H1 (cell line): ENCODE data around the gene KIAA1671. TPM values are rescaled to one million over a fixed set of nuclear protein-coding genes. Genes with fewer than 3 reads are reported as not detected.

Experiments
- CTCF ChIA-PET: fragments of 300-600 bp; sonication (Branson Sonifier 250); formaldehyde crosslinking; loops from one replicate; lab custom pipeline; 2021; ENCODE audit not compliant: partially characterized antibody; lab: Charles Lee
- POLR2A ChIA-PET: fragments of 300-600 bp; sonication (Branson Sonifier 250); formaldehyde crosslinking; loops from one replicate; lab custom pipeline; 2021; ENCODE audit warnings: inconsistent platforms; ENCODE audit not compliant: partially characterized antibody; lab: Charles Lee
- DNase-seq, 2 experiments: peaks; one replicate each; pipeline versions ENCODE4 v3.0.0 to v3.0.0-alpha.2; 2010 to 2022; ENCODE audit warnings: low spot score in 2 of 2, low read depth in 1 of 2, mixed read lengths in 1 of 2
- FAIRE-seq: peaks from 2 replicates; lab custom pipeline; 2011; peaks lifted over from hg19 to GRCh38; lab: Jason Lieb, UNC
- H2AFZ ChIP-seq: 2 replicates; pipeline ENCODE4 v1.8.1; 2012; ENCODE audit warnings: low read length, inconsistent platforms
- H2AK5ac ChIP-seq: 2 replicates; pipeline ENCODE4 v1.6.1; 2013; ENCODE audit warnings: low read depth, low read length
- H2BK120ac ChIP-seq: replicated peaks from 2 replicates; pipeline ENCODE3; 2013; ENCODE audit warnings: low read depth, low read length, inconsistent platforms
- H2BK12ac ChIP-seq: 2 replicates; pipeline ENCODE4 v1.6.1; 2013; ENCODE audit warnings: low read depth, low read length
- H2BK15ac ChIP-seq: 2 replicates; pipeline ENCODE4 v1.6.1; 2013; ENCODE audit warnings: low read length
- H2BK20ac ChIP-seq: 2 replicates; pipeline ENCODE4 v1.6.1; 2013; ENCODE audit warnings: low read length
- H2BK5ac ChIP-seq: 2 replicates; pipeline ENCODE4 v1.6.1; 2013; ENCODE audit warnings: low read depth, low read length
- H3K14ac ChIP-seq: 2 replicates; pipeline ENCODE4 v1.6.1; 2013; ENCODE audit warnings: inconsistent platforms; ENCODE audit not compliant: insufficient read length
- H3K18ac ChIP-seq: 2 replicates; pipeline ENCODE4 v1.6.1; 2013; ENCODE audit warnings: low read length; ENCODE audit errors: extremely low read depth
- H3K23ac ChIP-seq: 2 replicates; pipeline ENCODE4 v1.6.1; 2013; ENCODE audit warnings: inconsistent platforms; ENCODE audit not compliant: insufficient read length
- H3K23me2 ChIP-seq: 2 replicates; pipeline ENCODE4 v1.6.1; 2013; ENCODE audit warnings: low read depth, low read length
- H3K27ac ChIP-seq: 2 replicates; pipeline ENCODE4 v1.6.1; 2011; ENCODE audit warnings: low read depth, low read length, inconsistent platforms
- H3K27me3 ChIP-seq, 4 experiments: replicated peaks in 1 of 4; 1 replicate in 1 of 4; 2 replicates in 3 of 4; pipeline versions ENCODE4 v1.6.1 to v1.8.1; 2011 to 2013; ENCODE audit warnings: low read length in 3 of 4, mild to moderate bottlenecking in 3 of 4, inconsistent platforms in 2 of 4, mixed read lengths in 2 of 4, moderate library complexity in 1 of 4; ENCODE audit not compliant: control insufficient read depth in 3 of 4, insufficient read depth in 3 of 4; ENCODE audit errors: extremely low read depth in 1 of 4
- H3K36me3 ChIP-seq, 4 experiments: 2 replicates each; pipeline versions ENCODE4 v1.6.1 to v1.8.1; 2011 to 2013; ENCODE audit warnings: mild to moderate bottlenecking in 4 of 4, low read length in 3 of 4, moderate library complexity in 2 of 4, control low read depth in 1 of 4, inconsistent platforms in 1 of 4; ENCODE audit not compliant: insufficient read depth in 4 of 4, control insufficient read depth in 2 of 4
- H3K4ac ChIP-seq: replicated peaks from 2 replicates; pipeline ENCODE3; 2013; ENCODE audit warnings: low read length, low read depth, mixed read lengths, inconsistent platforms; ENCODE audit not compliant: insufficient read length
- H3K4me1 ChIP-seq, 4 experiments: replicated peaks in 1 of 4; 1 replicate in 1 of 4; 2 replicates in 3 of 4; pipeline versions ENCODE4 v1.6.1 to v1.8.1; 2011 to 2013; ENCODE audit warnings: low read length in 3 of 4, inconsistent platforms in 2 of 4, mixed read lengths in 1 of 4; ENCODE audit not compliant: insufficient read depth in 4 of 4, control insufficient read depth in 3 of 4
- H3K4me2 ChIP-seq, 2 experiments: 2 replicates each; pipeline versions ENCODE4 v1.6.1 to v1.8.1; 2011 to 2013; ENCODE audit warnings: low read depth in 2 of 2, low read length in 2 of 2, control low read depth in 1 of 2, inconsistent platforms in 1 of 2, mild to moderate bottlenecking in 1 of 2; ENCODE audit not compliant: insufficient read depth in 1 of 2
- H3K4me3 ChIP-seq, 4 experiments: fragments of 200-600, 300-600 bp in 1 of 4; sonication (generic), shearing (Covaris generic), sonication (Bioruptor Twin) in 1 of 4; 2 replicates each; pipeline versions ENCODE4 v1.5.1 to v1.8.1; 2011 to 2016; ENCODE audit warnings: low read length in 4 of 4, low read depth in 3 of 4, control low read depth in 2 of 4, inconsistent platforms in 2 of 4, mild to moderate bottlenecking in 2 of 4, mixed read lengths in 1 of 4, moderate library complexity in 1 of 4; ENCODE audit not compliant: insufficient read depth in 2 of 4; ENCODE audit errors: extremely low read depth in 1 of 4
- H3K56ac ChIP-seq: replicated peaks from 2 replicates; pipeline ENCODE3; 2013; ENCODE audit warnings: low read depth, mild to moderate bottlenecking, mixed read lengths, low read length, inconsistent platforms; ENCODE audit not compliant: insufficient read length
- H3K79me1 ChIP-seq: 2 replicates; pipeline ENCODE4 v1.6.1; 2013; ENCODE audit warnings: low read depth, low read length, control low read depth
- H3K79me2 ChIP-seq, 2 experiments: 2 replicates each; pipeline versions ENCODE4 v1.6.1 to v1.8.1; 2012 to 2013; ENCODE audit warnings: low read length in 2 of 2, mild to moderate bottlenecking in 2 of 2, inconsistent platforms in 1 of 2; ENCODE audit not compliant: insufficient read depth in 2 of 2, control insufficient read depth in 1 of 2
- H3K9ac ChIP-seq, 4 experiments: replicated peaks in 1 of 4; 1 replicate in 1 of 4; 2 replicates in 3 of 4; pipeline versions ENCODE4 v1.6.1 to v1.8.1; 2011 to 2013; ENCODE audit warnings: low read depth in 3 of 4, low read length in 3 of 4, control low read depth in 2 of 4, mild to moderate bottlenecking in 2 of 4, moderate library complexity in 2 of 4, inconsistent platforms in 1 of 4; ENCODE audit errors: extremely low read depth in 1 of 4
- H3K9me3 ChIP-seq, 2 experiments: 2 replicates each; pipeline versions ENCODE4 v1.6.1 to v1.8.1; 2012 to 2013; ENCODE audit warnings: mild to moderate bottlenecking in 2 of 2, moderate library complexity in 2 of 2, control low read depth in 1 of 2, inconsistent platforms in 1 of 2, low read depth in 1 of 2, low read length in 1 of 2, mixed read lengths in 1 of 2; ENCODE audit not compliant: insufficient read depth in 2 of 2
- H4K20me1 ChIP-seq, 2 experiments: replicated peaks in 1 of 2; 2 replicates each; pipeline versions ENCODE3 to v1.8.1; 2011 to 2013; ENCODE audit warnings: inconsistent platforms in 2 of 2, low read length in 2 of 2, mild to moderate bottlenecking in 1 of 2; ENCODE audit not compliant: insufficient read depth in 2 of 2, control insufficient read depth in 1 of 2
- H4K5ac ChIP-seq: 2 replicates; pipeline ENCODE4 v1.6.1; 2013; ENCODE audit warnings: low read length, low read depth, mixed read lengths, inconsistent platforms; ENCODE audit not compliant: insufficient read length
- H4K8ac ChIP-seq: 2 replicates; pipeline ENCODE4 v1.8.0; 2013; ENCODE audit warnings: mild to moderate bottlenecking, moderate library complexity, low read length, inconsistent platforms; ENCODE audit not compliant: insufficient read depth; ENCODE audit errors: extremely low read depth
- H4K91ac ChIP-seq: replicated peaks from 2 replicates; pipeline ENCODE3; 2013; ENCODE audit warnings: low read length, mixed read lengths, inconsistent platforms; ENCODE audit not compliant: insufficient read length
- BCL11A ChIP-seq, 2 experiments: IDR thresholded peaks; one replicate each; pipeline ENCODE4 v1.6.1; 2011; ENCODE audit warnings: low read depth in 2 of 2, low read length in 2 of 2, mild to moderate bottlenecking in 2 of 2
- EZH2 ChIP-seq: fragments of 200-600 bp; sonication (generic); IDR thresholded peaks from 2 replicates; pipeline ENCODE4 v1.7.1; 2012; ENCODE audit warnings: low read depth, mild to moderate bottlenecking, moderate library complexity, low read length, inconsistent platforms; ENCODE audit not compliant: severe bottlenecking
- HDAC2 ChIP-seq, 2 experiments: fragments of 300-600 bp in 1 of 2; sonication (generic) in 1 of 2; IDR thresholded peaks; 2 replicates each; pipeline ENCODE4 v1.6.1; 2011 to 2012; ENCODE audit warnings: low read depth in 2 of 2, low read length in 2 of 2, mild to moderate bottlenecking in 2 of 2, moderate library complexity in 2 of 2, borderline replicate concordance in 1 of 2, inconsistent platforms in 1 of 2
- HDAC6 ChIP-seq: IDR thresholded peaks from one replicate; pipeline ENCODE4 v1.7.1; 2012; ENCODE audit warnings: low read depth, mild to moderate bottlenecking, inconsistent platforms, low read length, moderate library complexity
- RBBP5 ChIP-seq: IDR thresholded peaks from 2 replicates; pipeline ENCODE4 v1.7.1; 2012; ENCODE audit warnings: low read depth, mild to moderate bottlenecking, inconsistent platforms, low read length, moderate library complexity, borderline replicate concordance
- RXRA ChIP-seq: IDR thresholded peaks from 2 replicates; pipeline ENCODE4 v1.6.1; 2011; ENCODE audit warnings: low read depth, mild to moderate bottlenecking, low read length, moderate library complexity; ENCODE audit not compliant: insufficient read depth
- SIN3A ChIP-seq, 2 experiments: IDR thresholded peaks in 1 of 2; conservative IDR thresholded peaks in 1 of 2; 2 replicates each; pipeline ENCODE4 v1.6.1; 2011 to 2012; ENCODE audit warnings: low read length in 2 of 2, improper control_type of control experiment in 1 of 2, low read depth in 1 of 2, mild to moderate bottlenecking in 1 of 2
- SUZ12 ChIP-seq: fragments of 200-600 bp; sonication (generic); IDR thresholded peaks from 2 replicates; pipeline ENCODE4 v1.6.1; 2012; ENCODE audit warnings: mild to moderate bottlenecking, inconsistent platforms, low read length, moderate library complexity, mixed read lengths
- TAF7 ChIP-seq: optimal IDR thresholded peaks from 2 replicates; pipeline ENCODE3; 2011; ENCODE audit warnings: low read depth, mild to moderate bottlenecking, inconsistent platforms, low read length, moderate library complexity, borderline replicate concordance
- TCF12 ChIP-seq: IDR thresholded peaks from 2 replicates; pipeline ENCODE4 v1.6.1; 2011; ENCODE audit warnings: low read depth, mild to moderate bottlenecking, low read length
- YY1 ChIP-seq: IDR thresholded peaks from 2 replicates; pipeline ENCODE4 v1.6.1; 2011; ENCODE audit warnings: low read depth, mild to moderate bottlenecking, low read length
- WGBS, 2 experiments: shearing (Covaris generic) in 1 of 2; methylation state at CpG; one replicate each; pipeline versions ENCODE4 v1.1.6 to v1.1.7; 2013 to 2015; ENCODE audit warnings: low lambda C conversion rate in 2 of 2, mixed read lengths in 2 of 2, inconsistent platforms in 1 of 2, low coverage in 1 of 2, missing lambda C conversion rate in 1 of 2; ENCODE audit not compliant: insufficient replicate concordance in 2 of 2, insufficient coverage in 1 of 2, insufficient read length in 1 of 2; ENCODE audit errors: extremely low coverage in 1 of 2, missing lambda C conversion rate in 1 of 2; 5-methylcytosine and 5-hydroxymethylcytosine counted together
- polyA plus RNA-seq, 7 experiments: library from polyadenylated mRNA; depleted of rRNA in 3 of 7; stranded (reverse) in 5 of 7; unstranded in 2 of 7; fragments of >200 nt in 5 of 7; fragments of 200-250 nt in 2 of 7; gene quantifications; 1 replicate in 5 of 7; 2 replicates in 1 of 7; 4 replicates in 1 of 7; pipeline versions ENCODE4 v1.2.1 to v1.2.3, GENCODE V29; 2011 to 2013; ENCODE audit warnings: missing spikeins in 2 of 7, mixed read lengths in 2 of 7
- total RNA-seq: library from RNA; stranded (reverse); fragmentation: NEBNext Ultra II Directional; extraction: Animal tissue kit (Norgen Biotek cat#: 25700); gene quantifications from 2 replicates; pipeline ENCODE4 v1.2.1, GENCODE V29; 2021

The KIAA1671 gene
- total and polyA plus RNA-seq, 2 of the 8 experiments (the other 6 are each of a cell fraction or from before 2014, with no cell fraction given) = 6.4 to 23.9 TPM

DNA sequence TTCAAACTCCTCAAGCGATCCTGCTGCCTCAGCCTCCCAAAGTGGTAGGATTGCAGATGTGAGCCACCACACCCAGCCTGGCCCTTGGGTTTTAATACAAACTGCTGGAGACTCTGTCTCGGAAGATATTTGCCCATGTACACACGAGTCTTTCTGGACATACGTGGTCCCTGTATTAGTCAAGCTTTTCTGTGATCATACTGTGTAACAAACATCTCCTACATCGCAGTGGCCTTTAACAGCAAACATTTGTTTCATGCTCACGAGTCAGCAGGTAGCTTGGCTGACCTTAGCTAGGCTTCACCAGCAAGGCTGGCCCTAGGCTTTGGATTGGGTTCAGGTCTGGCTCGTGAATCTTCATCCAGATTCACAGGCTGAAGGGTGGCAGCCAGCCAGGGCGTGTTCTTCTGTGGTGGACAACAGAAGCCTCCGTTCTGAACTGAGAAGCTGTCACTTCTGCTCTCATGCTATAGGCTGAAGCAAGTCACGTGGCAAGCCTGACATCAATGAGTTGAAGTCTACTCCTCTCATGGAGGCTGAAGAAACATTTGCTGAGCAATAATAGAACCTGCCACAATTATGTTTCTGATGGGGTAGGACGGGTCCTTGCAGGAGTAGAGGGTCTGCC, 8.8 kb downstream of the KIAA1671 start:
- no peak overlapping the region for H4K91ac ChIP-seq
- no peak for FAIRE-seq

More for the DNA sequence above, 8.8 kb downstream of the KIAA1671 start:
- H3K27me3 ChIP-seq = no peaks in the 10 kb centered on the region
- H3K79me1 ChIP-seq = peaks cover 13% of the 10 kb centered on the region
- ChIA-PET CTCF (interaction anchor here (0.7 to 3.9 kb wide), 8 partner anchors 22 to 95 kb away, joined by 3 to 15 read pairs (median 5); no protein-coding TSS in a partner anchor), POLR2A (interaction anchor here (1.3 to 2.2 kb wide), 3 partner anchors 8 to 11 kb away, joined by 3 to 4 read pairs (median 4); partner anchors contain the start of gene KIAA1671)
- H3K18ac ChIP-seq = no peak overlapping the region
- peaks cover 0 to 31% of the 10 kb centered on the region in 2 experiments; a peak in 2 of 4 replicates for H3K79me2 ChIP-seq
- no peak overlapping the region for H4K8ac ChIP-seq
- H3K56ac ChIP-seq = no peak overlapping the region
- H4K5ac ChIP-seq = no peak overlapping the region
- H2AK5ac ChIP-seq = no peak overlapping the region
- H3K23me2 ChIP-seq = no peaks in the 10 kb centered on the region
- no peak overlapping the region for H3K14ac ChIP-seq
- no peak overlapping the region for H2BK120ac ChIP-seq
- no peak overlapping the region for H2BK12ac ChIP-seq
- H3K9ac ChIP-seq = no peak overlapping the region
- no peak overlapping the region for H2BK20ac ChIP-seq
- H3K4ac ChIP-seq = no peak overlapping the region
- no peak overlapping the region for H2BK15ac ChIP-seq
- no peak overlapping the region for H2AFZ ChIP-seq
- peaks cover 0 to 2% of the 10 kb centered on the region in 2 experiments for H4K20me1 ChIP-seq
- H3K36me3 ChIP-seq = no peaks in the 10 kb centered on the region
- no peaks in the 10 kb centered on the region; a peak in 1 of 7 replicates for H3K4me1 ChIP-seq
- H3K9me3 ChIP-seq = no peaks in the 10 kb centered on the region
- TF ChIP-seq TAF7 (no peak), YY1 (no peak), TCF12 (no peak), HDAC6 (no peak), SUZ12 (no peak), SIN3A (conservative IDR thresholded peaks at IDR 0.05 in 1 of 2, IDR thresholded peaks at IDR 0.05 in 1 of 2; ENCODE audit: low read depth in 1 of 2, low read length in 2 of 2) (no peak), HDAC2 (IDR thresholded peaks at IDR 0.05; ENCODE audit: borderline replicate concordance in 1 of 2, low read depth in 2 of 2, low read length in 2 of 2) (no peak), EZH2 (no peak), RXRA (no peak), RBBP5 (no peak), BCL11A (IDR thresholded peaks at IDR 0.05; ENCODE audit: low read depth in 2 of 2, low read length in 2 of 2) (no peak)
- no peak overlapping the region for H3K27ac ChIP-seq
- 87% methylated on average over 11 of the region's 11 CpGs; no CpG with 5 or more reads in 1 of the 2 experiments for WGBS, 2 experiments
- H3K4me3 ChIP-seq = no peak overlapping the region
- DNase-seq = no peak
- H3K4me2 ChIP-seq = no peak overlapping the region
- H2BK5ac ChIP-seq = no peak overlapping the region
- H3K23ac ChIP-seq = no peak overlapping the region
